Stimulated activated CD4-positive, alpha-beta T cell treated with anti-CD3 and anti-CD28 coated beads, Interleukin-15, amount 100 ng/mL, for 24 hours (primary cell): Measurements from ENCODE around the gene PYGB.
"Not testable (repeated sequence)": the region's sequence is repeated elsewhere in the genome, so short reads cannot be mapped to it uniquely, and the experiment has no call there.

Experiments
- DNase-seq: peaks from one replicate; pipeline ENCODE4 v3.0.0-alpha.2; 2020

PYGB gene

DNA sequence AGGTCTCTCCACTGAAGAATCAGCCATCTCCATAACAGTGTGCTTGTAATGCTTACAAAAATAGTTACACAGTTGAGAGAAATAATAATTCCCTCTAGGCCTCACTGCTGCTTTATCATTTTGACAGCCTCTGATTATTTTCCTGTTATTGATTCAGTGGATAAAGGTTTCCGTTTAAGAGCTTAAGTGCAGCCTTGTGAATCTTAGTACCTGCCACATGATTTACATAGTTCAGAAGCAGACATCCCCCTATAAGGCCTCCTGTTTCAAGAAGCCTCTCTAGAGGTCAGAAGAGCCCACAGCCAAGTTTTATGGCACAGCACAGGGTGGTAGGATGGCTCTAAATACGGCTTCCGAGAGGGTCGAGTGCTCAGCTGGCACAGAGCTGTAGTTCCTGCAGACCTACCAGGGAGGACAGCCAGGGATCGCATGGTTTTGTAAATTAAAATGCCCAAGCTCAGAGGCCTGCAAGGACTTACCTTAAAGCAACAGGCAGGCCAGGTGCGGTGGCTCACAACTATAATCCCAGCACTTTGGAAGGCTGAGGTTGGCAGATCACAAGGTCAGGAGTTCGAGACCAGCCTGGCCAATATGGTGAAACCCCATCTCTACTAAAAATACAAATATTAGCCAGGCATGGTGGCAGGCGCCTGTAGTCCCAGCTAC is 17.6 kb upstream of the PYGB start:
- no peak for DNase-seq

GRCh38 chr20:25233016-25233772 is 14.7 kb upstream of the PYGB start:
- no peak for DNase-seq

GRCh38 chr20:25234009-25234849 is 13.7 kb upstream of the PYGB start:
- not testable (repeated sequence) for DNase-seq

GRCh38 chr20:25236450-25237304 is 11.2 kb upstream of the PYGB start:
- no peak for DNase-seq

DNA sequence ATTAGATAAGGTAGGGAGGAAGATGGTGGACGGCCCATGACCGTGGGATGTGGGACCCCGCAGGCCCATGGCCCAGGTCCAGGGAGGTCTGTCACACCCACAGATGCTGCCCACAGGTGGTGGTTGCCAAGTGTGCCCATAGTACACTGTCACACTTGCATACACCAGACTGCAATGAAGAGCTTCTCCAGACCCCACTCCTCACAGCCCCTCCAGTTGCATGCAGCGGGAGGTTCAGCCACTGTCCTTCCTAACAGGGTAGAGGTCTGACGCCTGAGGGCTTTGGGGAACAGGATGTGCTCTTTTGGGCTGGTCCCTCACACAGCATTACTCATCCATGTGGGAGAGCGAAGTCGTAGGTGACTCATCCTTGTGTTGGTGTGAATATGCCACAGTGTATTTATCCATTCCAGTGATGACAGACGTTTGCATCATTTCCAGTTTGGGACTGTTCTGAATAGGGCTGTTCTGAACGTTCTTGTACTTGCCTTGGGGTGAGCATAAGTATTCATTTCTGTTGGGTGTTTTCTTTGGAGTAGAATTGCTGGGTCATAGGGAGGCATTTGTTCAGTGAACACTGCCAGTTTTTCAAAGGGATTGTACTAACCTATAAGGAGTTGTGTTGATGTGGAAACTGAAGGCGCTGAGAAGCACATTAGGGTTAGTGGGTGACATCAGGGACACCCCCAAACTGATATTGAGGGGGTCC is 10.1 kb upstream of the PYGB start:
- DNase-seq: peak; percentile 79

DNA sequence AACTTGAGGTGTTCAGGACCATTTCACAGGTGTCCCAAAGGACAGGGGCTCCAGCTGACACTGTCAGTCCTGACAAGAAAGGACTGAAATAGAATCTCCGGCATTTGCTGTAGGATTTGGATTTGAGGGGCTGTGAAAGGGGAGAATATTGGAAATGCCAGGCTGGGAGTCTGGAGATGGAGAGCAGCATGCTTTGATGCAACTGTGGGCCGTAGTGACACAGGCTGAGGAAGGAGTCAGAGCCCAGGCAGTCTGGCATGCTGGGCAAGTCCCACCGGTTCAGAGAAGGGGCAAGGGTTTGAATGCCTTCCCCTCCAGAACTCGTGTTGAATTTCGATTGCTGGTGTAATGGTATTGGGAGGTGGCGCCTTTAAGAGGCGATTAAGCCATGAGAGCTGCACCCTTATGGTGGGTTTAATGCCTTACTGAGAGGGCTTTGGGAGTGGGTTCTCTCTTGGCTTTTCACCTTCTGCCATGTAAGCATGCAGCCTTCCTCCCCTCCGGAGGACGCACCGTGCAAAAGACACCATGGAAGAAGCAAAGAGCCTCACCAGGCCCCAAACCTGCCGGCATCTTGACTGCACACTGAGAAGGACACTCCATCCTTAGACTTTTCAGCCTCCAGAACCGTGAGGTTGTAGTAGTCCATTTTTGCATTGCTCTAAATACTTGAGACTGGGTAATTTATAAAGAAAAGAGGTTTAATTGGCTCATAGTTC is 9.4 kb upstream of the PYGB start:
- DNase-seq: no peak

DNA sequence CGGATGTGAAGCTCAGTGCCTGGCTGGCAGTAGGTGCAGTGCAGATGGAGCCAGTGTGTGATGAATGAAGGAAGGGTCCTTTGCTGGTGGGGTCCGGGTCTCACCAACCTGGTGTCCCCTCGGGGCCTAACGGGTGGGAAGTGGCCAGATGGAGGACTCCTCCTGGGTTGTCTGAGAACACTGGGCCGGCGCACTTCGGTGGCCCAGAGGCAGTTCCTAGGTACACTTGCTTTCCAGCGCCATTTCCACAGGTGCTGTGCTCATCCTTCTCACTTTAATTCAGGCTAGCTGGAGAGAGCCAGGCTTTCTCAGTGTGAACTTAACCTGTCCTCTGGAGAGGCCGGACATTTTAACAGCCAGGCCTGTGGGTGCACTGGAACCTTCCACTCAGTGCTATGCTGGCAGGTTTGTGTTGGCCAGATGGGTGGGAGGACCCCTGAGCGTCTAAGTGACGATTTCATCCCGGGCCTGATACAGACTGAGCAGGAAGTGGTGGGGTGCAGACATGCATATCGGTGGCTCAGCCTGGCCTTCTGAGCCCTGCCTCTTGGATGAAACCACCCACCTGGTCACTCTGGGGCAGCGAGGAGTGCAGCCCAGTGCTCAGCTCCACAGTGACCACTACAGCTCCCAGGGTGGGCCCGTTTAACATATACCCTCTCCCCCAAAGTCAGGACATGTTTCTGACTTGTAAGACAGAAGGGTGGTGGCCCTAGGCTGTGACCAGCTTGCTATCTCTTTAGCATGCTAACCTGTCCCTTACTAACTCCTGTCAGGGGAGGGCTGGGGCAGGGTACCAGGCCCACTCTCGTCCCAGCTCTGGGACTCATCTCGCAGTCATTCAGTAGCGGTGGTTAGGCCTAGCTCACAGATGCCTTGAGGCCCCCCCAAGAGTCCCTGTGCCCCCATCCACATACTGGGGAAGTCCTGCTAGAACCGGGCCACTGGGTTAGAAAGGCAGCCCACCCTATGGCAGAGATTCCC is 8.2 kb upstream of the PYGB start:
- DNase-seq: no peak

- not testable (repeated sequence) for DNase-seq
Observed at GRCh38 chr20:25240851-25241658, 6.8 kb upstream of the PYGB start.

GRCh38 chr20:25241659-25241955 is 6.3 kb upstream of the PYGB start:
- not testable (repeated sequence) for DNase-seq

DNA sequence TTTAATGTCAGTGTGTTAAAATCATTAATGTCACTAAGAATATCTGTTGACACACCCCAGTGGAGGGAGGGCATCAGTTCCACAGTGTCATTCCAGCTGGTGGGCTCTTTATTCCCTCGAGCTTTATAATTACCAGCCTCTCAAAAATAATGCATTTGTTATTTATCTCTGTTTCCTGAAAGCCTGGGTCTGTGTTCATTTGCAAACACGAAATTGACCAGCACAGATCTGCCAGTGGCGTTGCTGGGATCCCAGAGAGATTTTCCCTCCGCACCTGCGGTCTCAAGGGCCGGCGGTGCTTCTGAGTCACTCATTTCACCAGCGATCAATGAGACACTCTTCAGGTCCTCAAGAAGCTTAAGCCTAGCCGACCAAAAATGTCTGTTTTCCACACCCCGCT is 5.7 kb upstream of the PYGB start:
- DNase-seq: no peak

DNA sequence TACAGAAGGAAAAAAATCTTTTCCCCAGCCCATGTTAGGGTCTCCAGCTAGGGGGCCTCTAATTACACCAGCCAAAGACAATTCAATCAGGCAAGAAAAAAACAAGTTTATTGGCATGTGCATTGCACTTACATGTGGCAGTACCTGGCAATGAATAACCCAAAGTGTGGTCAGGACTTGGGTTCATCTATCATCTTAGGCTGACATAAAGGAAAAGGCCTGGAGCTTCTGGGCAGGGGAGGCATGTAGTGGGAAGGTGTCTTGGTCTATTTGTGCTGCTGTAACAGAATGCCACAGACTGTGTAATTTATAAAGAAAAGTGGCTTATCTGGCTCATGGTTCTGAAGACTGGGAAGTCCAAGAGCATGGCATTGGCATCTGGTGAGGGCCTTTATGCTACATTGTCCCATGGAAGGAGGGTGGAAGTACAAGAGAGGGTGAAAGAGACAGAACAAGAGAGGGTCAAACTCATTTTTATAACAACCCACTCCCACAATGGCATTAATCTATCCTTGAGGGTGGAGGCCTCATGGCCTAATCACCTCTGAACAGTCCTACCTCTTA is 4.4 kb upstream of the PYGB start:
- no peak for DNase-seq

DNA sequence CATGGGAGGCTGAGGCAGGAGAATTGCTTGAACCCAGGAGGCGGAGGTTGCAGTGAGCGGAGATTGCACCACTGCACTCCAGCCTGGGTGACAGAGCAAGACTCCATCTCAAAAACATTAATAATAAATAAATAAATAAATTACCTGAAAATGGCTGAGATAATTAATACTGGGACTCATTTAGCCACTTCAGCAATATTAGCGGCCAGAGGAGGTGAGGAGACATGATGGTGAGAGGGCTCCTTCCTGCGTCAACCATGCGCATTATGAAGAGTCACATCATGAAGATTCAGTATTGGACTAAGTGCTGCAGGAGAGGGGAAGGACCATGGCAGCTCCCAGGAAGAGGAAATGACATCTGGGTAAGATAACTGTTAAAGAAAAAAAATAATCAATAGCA is 2.9 kb upstream of the PYGB start:
- DNase-seq: no peak

- DNase-seq: no peak
Observed at GRCh38 chr20:25245461-25245860, 2.4 kb upstream of the PYGB start.

DNA sequence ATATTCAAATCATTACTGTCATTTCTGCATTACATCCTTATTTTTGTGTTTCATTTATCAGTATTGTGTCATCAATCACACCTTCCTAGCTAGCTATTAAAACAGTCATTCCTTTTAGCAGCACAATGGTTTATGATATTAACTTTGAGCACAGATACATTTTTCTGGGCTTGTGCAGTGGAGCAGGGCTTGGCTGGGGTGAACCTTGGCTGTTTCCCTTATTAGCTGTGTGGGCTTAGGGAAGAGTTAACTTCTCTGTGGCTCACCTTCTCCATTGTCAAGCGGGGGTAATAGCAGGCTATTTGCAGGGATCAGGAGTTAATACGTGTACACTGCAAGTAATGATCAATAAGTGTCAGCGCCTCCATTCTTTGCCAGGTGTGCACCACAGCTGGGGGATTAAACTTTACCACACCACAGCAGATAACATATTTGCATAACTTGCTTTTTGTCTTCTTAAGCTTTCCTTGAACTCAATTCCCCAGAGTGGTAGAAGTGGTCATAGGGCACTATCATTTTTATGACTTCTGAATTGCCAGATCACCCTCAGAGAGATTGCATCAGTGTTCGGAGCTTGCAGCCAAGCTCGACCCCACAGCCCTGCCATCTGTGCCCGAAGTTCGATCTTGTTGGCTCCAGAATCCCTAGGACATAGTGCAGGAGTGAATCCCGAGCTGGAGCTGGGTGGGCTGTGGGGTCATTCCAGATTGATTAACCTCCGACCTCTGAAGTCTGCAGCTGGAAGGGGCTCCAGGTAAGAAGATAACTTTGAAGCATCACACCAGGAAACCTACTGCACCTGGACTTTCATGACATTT is 1.5 kb upstream of the PYGB start:
- DNase-seq: no peak

DNA sequence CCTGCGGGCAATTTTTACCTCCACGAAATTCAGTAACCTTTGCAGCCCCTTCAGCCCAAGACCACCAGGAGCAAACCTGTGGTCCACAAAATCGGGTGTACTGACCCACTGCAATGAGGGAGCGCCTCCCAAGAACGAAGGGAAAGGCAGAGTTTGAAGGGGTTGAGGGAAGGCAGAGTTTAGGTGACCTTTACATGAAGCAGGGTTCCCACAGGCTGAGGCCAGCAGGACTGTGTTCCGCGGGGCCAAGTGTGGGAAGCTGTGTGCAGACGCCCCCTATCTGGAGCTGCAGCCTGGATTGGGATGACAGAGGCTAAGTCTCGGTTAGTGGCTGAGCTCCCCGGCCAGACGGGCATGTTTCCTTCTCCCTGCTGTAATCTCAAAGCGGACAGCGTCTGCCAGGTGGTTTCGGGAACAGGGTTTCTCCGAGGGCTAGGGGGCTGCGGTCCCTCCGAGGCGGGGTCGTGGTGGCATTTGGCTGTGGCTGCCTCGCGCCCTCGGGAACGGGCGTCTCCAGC is 826 bp upstream of the PYGB start:
- peak; percentile 33 for DNase-seq

DNA sequence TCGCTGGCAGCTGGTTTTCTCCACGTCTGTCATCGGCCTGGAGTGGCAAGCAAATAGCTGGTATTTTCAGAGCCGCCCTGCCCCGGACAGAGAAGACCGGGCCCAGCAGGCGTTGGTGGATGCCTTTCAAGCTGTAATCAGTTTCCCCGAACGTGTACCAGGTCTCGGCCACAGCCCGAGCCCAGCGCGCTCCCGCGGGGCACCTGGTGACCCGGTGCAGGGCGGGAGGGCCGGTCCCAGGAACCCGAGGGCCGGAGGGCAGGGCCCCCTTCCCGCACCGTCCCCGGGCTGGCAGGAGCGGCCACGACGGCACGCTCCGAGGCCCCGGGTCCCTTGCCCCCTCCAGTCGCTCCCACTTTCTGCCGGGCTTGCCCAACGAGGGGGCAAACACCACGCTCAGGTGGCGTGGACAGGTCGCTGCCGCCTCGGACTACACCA is 348 bp upstream of the PYGB start:
- DNase-seq: peak; percentile 36

DNA sequence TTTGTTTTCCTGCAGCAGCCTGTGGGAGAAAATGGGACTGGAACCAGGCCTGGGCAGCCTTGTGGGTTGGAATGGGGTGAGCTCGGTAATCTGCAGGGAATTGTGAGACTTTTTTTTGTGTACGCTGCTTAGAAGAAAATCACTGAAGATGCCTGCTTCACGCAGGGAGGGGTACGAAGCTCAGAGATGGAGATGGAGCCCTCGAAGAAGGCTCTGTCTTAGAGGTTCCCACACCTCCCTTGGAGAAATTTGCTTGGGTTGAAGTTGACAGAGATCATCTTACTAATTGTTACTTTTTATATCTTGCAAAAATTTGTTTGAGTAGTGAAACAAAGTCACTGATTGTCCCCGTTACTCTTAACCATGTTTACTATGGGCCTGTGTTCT is 894 bp downstream of the PYGB start:
- DNase-seq: no peak
